GM18519 (cell line): ENCODE data around the gene SLC49A3.
"Not testable (repeated sequence)": the region's sequence is repeated elsewhere in the genome, so short reads cannot be mapped to it uniquely, and the experiment has no call there.

Experiments
- ATAC-seq: cut with Tn5 transposase; IDR thresholded peaks from one replicate; pipeline ENCODE4 v1.9.1; 2021; ENCODE audit warnings: mild to moderate bottlenecking, moderate library complexity; ENCODE audit not compliant: unreplicated experiment, low FRiP score

Gene SLC49A3

DNA sequence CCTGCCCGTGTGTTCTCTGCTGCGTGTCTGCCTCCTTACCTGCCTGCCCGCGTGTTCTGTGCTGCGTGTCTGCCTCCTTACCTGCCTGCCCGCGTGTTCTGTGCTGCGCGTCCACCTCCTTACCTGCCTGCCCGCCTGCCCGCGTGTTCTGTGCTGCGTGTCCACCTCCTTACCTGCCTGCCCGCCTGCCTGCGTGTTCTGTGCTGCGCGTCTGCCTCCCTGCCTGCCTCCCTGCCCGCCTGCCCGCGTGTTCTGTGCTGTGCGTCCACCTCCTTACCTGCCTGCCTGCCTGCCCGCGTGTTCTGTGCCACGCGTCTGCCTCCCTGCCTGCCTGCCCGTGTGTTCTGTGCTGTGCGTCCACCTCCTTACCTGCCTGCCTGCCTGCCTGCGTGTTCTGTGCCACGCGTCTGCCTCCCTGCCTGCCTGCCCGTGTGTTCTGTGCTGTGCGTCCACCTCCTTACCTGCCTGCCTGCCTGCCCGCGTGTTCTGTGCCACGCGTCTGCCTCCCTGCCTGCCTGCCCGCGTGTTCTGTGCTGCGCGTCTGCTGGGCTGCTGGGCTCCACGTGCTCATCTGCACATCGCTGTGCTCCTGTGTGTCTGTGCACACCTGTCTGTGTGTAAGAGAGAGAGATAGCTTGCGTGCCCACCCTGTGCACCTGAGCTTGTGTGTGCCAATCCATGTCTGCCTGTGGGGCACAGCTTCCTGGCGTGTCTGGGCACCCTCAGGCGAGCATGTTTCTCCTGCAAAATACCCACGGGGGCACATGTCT is 53.7 kb downstream of the SLC49A3 start:
- ATAC-seq, result not testable (repeated sequence)

DNA sequence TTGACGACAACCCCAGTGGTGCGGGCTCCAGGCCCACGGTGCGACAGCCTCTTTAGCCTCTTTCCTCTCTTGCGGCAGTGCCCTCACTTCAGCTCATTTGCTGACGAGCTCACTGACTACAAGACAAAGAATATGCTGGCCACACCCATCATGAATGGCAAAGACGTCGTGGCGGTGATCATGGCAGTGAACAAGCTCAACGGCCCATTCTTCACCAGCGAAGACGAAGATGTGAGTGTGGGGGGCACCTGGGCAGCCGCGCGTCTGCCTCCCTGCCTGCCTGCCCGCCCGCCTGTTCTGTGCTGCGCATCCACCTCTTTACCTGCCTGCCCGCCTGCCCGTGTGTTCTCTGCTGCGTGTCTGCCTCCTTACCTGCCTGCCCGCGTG is 54.4 kb downstream of the SLC49A3 start:
- ATAC-seq, result no peak

DNA sequence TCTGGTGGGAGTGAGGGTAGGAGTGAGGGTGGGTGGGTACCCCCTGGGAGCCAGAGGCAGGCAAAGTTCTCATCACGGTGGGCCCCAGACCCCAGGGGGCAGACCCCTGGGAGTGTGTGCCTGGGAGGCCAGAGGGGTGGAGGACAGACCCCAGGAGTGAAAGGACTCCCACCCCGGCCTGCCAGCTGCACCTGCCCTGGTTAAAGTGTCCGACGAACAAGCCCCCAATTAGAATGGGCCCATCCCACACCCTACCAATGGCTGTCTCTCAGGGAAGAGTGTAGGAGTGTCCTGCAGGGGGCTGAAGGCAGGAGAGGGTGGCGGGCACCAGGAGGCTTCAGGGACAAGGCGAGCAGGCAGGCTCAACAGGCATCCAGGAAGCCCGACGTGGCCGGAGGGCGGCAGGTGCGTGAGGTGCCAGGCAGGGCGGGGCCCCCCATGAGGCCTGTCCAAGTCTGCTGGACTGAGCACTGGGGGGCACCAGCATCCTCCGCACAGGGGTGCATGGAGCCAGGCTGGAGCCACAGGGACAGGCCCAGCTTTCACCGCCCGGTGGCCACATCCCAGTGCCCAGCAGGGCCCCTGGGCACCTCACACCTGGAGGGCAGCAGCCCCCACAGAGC is 54.9 kb downstream of the SLC49A3 start:
- no peak for ATAC-seq

DNA sequence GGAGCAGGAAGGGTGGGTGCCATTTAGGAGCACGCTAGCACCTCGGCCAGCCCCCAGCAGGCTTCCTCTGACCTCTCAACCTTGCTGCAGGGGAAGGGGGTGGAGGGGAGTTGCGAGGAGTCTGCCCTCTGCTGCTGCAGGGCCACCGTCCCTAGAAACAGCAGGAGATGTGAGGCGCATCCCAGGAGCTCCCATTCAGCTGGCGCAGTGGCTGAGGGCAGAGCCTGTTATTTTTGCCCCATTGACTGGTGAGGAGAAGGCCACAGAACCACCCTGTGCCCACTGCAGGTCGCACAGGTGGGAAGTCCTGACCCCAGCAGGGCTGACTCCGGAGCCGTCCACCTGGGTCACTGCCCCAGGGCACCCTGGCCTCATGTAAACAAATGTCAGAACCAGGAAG is 55.5 kb downstream of the SLC49A3 start:
- no peak for ATAC-seq

DNA sequence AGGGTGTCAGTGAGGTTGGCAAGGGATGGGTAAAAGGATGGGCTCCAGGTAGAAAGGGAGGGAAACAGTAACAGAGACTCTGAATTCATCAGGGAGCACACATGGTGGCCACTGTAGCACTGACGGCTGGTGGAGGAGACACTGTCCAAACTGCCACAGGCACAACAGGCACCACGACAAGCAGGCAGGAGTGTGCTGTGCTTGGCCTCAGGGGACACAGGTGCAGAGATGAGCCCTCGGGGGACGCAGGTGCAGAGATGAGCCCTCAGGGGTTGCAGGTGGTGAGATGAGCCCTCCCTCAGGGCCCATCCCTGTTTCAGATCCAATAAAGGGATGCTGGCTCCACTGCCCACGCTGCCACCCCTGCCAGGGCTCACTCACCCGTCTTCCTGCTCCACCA is 56.0 kb downstream of the SLC49A3 start:
- ATAC-seq, result no peak

DNA sequence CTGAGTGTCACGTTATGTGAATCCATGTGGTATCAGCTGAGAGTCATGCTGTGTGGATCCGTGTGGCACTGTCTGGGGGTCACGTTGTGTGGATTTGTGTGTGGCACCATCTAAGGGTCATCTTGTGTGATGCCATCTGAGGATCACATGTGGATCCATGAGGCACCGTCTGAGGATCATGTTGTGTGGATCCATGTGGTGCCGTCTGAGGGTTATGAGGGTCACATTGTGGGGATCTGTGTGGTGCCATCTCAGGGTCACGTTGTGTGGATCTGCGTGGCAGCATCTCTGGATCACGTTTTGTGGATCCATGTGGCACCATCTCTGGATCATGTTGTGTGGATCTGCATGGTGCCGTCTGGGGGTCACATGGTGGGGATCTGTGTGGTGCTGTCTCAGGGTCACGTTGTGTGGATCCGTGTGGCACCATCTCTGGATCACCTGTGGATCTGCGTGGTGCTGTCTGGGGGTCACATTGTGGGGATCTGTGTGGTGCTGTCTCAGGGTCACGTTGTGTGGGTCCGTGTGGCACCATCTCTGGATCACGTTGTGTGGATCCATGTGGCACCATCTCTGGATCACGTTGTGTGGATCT is 56.7 kb downstream of the SLC49A3 start:
- no peak for ATAC-seq
